Stromal cell of bone marrow (primary cell): ENCODE data around the gene NYAP2.

ENCODE experiments used
- DNase-seq: peaks from one replicate; pipeline ENCODE4 v3.0.0-alpha.2; 2012; ENCODE audit warnings: low read depth

The NYAP2 gene

GRCh38 chr2:225630824-225631533 lies 231.5 kb downstream of the NYAP2 start:
- DNase-seq, result no peak

- no peak for DNase-seq
These were observed 232.8 kb downstream of the NYAP2 start for GRCh38 chr2:225632351-225632750.

- DNase-seq, result no peak
These were observed 237.0 kb downstream of the NYAP2 start for GRCh38 chr2:225636558-225636957.

- peak; percentile 6 for DNase-seq
These were observed 237.7 kb downstream of the NYAP2 start for GRCh38 chr2:225637259-225637658.

GRCh38 chr2:225640550-225640949 lies 241.0 kb downstream of the NYAP2 start:
- no peak for DNase-seq

- DNase-seq, result no peak
These were observed 249.8 kb downstream of the NYAP2 start for GRCh38 chr2:225649274-225649673.

GRCh38 chr2:225650041-225650440 lies 250.5 kb downstream of the NYAP2 start:
- DNase-seq, result no peak

- DNase-seq, result peak; percentile 51
These were observed 261.0 kb downstream of the NYAP2 start for GRCh38 chr2:225660262-225661131.

GRCh38 chr2:225662101-225662500 lies 262.6 kb downstream of the NYAP2 start:
- DNase-seq, result no peak

GRCh38 chr2:225667445-225667844 lies 267.9 kb downstream of the NYAP2 start:
- no peak for DNase-seq

GRCh38 chr2:225668606-225669266 lies 269.2 kb downstream of the NYAP2 start:
- DNase-seq, result peak; percentile 51

- peak; percentile 31 for DNase-seq
These were observed 270.8 kb downstream of the NYAP2 start for GRCh38 chr2:225670111-225670974.

GRCh38 chr2:225678792-225679191 lies 279.3 kb downstream of the NYAP2 start:
- no peak for DNase-seq

GRCh38 chr2:225683258-225683657 lies 283.7 kb downstream of the NYAP2 start:
- no peak for DNase-seq

GRCh38 chr2:225690153-225690552 lies 290.6 kb downstream of the NYAP2 start:
- DNase-seq, result no peak

GRCh38 chr2:225691711-225692110 lies 292.2 kb downstream of the NYAP2 start:
- no peak for DNase-seq

- no peak for DNase-seq
These were observed 293.7 kb downstream of the NYAP2 start for GRCh38 chr2:225693259-225693658.

GRCh38 chr2:225694664-225695063 lies 295.2 kb downstream of the NYAP2 start:
- DNase-seq, result no peak

GRCh38 chr2:225697936-225698335 lies 298.4 kb downstream of the NYAP2 start:
- no peak for DNase-seq
